Smooth muscle cell of trachea (primary cell): ENCODE data around the gene BTBD3. TPM values are rescaled to one million over a fixed set of nuclear protein-coding genes. Genes with fewer than 3 reads are reported as not detected.

Source experiments
- total RNA-seq: library from RNA; depleted of rRNA; stranded (reverse); fragments of >200 nt; gene quantifications from 2 replicates; pipeline ENCODE4 v1.2.1, GENCODE V29; 2014

Gene BTBD3
- total RNA-seq: 33.9 and 47.6 TPM in 2 replicates

DNA sequence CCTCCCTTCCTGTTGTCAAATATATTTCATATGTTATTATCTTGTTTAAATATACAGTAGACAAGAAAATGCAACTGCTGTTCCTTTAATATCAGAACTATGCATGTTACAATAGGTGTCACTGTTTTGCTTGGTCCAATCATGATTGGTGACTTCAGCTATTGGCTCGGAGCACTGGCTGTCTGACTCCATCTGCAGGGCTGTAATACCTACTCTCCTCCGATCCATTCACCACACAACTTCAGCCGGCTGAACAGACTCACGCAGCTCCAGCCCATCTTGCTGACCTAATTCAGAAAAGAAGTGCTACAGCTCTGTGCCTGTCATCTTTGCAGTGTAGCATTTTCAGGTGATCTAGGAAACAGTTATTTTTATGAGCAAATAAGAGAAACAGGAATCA is at the start of gene BTBD3:
TSS of gene BTBD3 (plus strand) at position 231 of the 400 bp plus-strand sequence. CDS start 383 bp downstream, outside the sequence.

